BJ (cell line): ENCODE measurements around the gene RPL29. TPM values are rescaled to one million over a fixed set of nuclear protein-coding genes. Genes with fewer than 3 reads are reported as not detected.

Experiments
- CTCF ChIA-PET: fragments of 350-600 bp; formaldehyde crosslinking; extraction: SDS; loops from one replicate; lab custom pipeline; 2021; ENCODE audit warnings: antibody characterized with exemption, inconsistent platforms; lab: Yijun Ruan, JAX
- POLR2A ChIA-PET: fragments of 300-600 bp; sonication (Branson Sonifier 250); formaldehyde crosslinking; extraction: SDS; loops from one replicate; lab custom pipeline; 2021; ENCODE audit warnings: antibody characterized with exemption; lab: Charles Lee
- DNase-seq: peaks from one replicate; pipeline ENCODE4 v3.0.0-alpha.2; 2011; ENCODE audit warnings: low read depth
- H3K27me3 ChIP-seq: 2 replicates; pipeline ENCODE4 v1.6.0; 2011; ENCODE audit warnings: low read length; ENCODE audit not compliant: control insufficient read depth, insufficient read depth
- H3K36me3 ChIP-seq: 2 replicates; pipeline ENCODE4 v1.5.1; 2011; ENCODE audit warnings: low read length; ENCODE audit not compliant: control insufficient read depth, insufficient read depth
- H3K4me3 ChIP-seq: 2 replicates; pipeline ENCODE4 v1.5.1; 2011; ENCODE audit warnings: low read depth, mild to moderate bottlenecking, control low read depth, low read length
- CTCF ChIP-seq: IDR thresholded peaks from 2 replicates; pipeline ENCODE4 v1.5.1; 2011; ENCODE audit warnings: low read depth, mild to moderate bottlenecking, control low read depth, inconsistent platforms, low read length, moderate library complexity; ENCODE audit not compliant: insufficient read depth
- polyA plus RNA-seq: library from polyadenylated mRNA; depleted of rRNA; stranded (reverse); fragments of >200 nt; gene quantifications from 2 replicates; pipeline ENCODE4 v1.2.3, GENCODE V29; 2011

Gene RPL29
- polyA plus RNA-seq, 1 experiment, result 2,324 TPM

DNA sequence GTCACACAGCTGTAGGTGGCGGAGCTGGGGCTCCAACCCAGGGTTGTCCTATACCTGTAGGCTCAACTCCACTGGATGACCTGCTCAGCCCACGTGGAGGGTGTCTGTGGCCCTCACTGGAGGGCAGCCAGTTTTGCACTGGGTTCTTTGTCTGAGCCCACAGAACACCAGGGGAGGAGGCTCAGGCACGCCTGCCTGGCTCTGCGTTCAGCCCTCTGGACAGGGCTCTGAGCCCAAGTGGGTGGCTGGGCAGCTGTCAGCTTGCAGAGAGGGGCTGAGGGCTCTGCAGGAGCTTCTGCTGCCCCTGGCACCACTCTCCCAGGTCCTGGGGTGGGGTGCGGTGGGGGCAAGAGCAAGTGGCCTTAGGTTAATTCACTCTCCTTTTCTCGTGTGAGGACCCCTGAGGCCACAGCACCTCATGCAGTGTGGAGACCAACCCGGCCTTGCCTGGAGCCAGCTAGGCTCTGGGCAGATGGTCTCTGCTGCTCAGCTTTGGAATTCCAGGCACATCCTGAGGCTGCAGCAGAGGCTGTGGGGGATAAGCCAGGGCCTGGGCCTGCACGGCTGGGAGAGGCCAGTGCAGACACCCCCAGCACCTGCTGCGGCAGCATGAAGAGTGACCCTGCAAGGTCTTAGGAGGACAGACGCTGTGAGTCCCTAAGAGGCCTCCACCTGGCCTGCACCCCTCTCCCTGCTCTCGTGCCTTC lies 37.2 kb upstream of the RPL29 start:
- TF ChIP-seq CTCF, result no peak
- H3K4me3 ChIP-seq, result no peak overlapping the region
- no peak for DNase-seq
- no peaks in the 10 kb centered on the region for H3K36me3 ChIP-seq
- no peaks in the 10 kb centered on the region for H3K27me3 ChIP-seq
- ChIA-PET CTCF (interaction anchor here (0.7 to 2.0 kb wide), 5 partner anchors 8 to 1793 kb away, joined by 3 to 7 read pairs (median 3); partner anchors contain the start of gene ABHD14B), POLR2A (no interaction called here)

DNA sequence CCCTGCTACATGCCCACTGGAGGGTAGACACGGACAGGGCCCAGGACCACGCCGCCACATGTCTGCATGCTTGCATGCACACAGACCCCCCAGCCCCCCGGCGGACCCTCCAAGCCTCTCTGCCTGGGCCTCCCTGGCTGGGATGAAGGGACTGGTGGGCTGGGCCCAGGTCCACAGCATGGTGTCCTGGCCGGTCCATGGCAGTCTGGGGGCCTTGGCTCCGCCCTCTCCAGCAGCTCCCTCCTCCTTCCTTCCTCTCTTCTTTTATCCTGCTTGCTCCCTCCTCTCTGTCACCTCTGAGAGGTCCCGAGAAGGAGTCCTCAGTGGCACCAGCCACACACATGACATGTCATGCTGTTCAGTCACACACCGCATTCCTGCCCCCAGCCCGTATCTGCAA lies 36.2 kb upstream of the RPL29 start:
- ChIA-PET POLR2A (no interaction called here), CTCF (interaction anchor here (0.9 to 2.0 kb wide), 6 partner anchors 9 to 1792 kb away, joined by 3 to 7 read pairs (median 4); partner anchors contain the start of gene ABHD14B)
- no peak for TF ChIP-seq CTCF
- Histone ChIP-seq H3K27me3 (no peaks in the 10 kb centered on the region), H3K4me3 (no peak overlapping the region), H3K36me3 (no peaks in the 10 kb centered on the region)
- DNase-seq, result no peak

- Histone ChIP-seq H3K36me3 (no peaks in the 10 kb centered on the region), H3K27me3 (no peaks in the 10 kb centered on the region), H3K4me3 (no peak overlapping the region)
- no peak for DNase-seq
- POLR2A ChIA-PET, result no interaction called here
- TF ChIP-seq CTCF, result no peak
- CTCF ChIA-PET, result interaction anchor here (1.0 to 1.2 kb wide), 3 partner anchors 10 to 29 kb away, joined by 3 to 6 read pairs (median 4); no protein-coding TSS in a partner anchor
Observed at GRCh38 chr3:52030714-52031310, 35.1 kb upstream of the RPL29 start.

GRCh38 chr3:52029535-52029934 lies 33.8 kb upstream of the RPL29 start:
- H3K4me3 ChIP-seq, result no peak overlapping the region
- no peaks in the 10 kb centered on the region for H3K36me3 ChIP-seq
- CTCF ChIA-PET, result no interaction called here
- POLR2A ChIA-PET, result no interaction called here
- no peaks in the 10 kb centered on the region for H3K27me3 ChIP-seq
- no peak for DNase-seq
- TF ChIP-seq CTCF, result no peak

DNA sequence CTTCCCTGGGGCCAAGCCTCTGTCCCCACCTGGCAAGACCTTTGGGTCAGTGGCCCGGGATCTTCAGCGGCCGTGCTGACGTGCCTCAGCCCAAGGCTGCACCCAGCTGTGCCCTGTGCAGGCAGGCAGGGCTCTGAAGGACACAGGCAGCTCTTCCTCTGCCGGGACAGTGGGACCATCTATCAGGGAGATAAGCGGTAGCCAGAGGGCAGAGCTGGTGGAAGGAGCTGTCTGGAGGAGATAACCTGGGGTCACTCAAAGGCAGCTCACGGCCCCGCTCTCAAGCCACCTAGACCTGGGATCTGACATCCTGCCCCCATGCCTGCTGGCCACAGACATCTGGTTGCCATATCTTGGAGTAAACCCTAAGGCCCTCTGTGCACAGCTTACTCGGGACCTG lies 33.4 kb upstream of the RPL29 start:
- CTCF ChIA-PET, result interaction anchor here (1.6 kb wide), 1 partner anchor 94 kb away, joined by 5 read pairs; no protein-coding TSS in a partner anchor
- TF ChIP-seq CTCF, result no peak
- Histone ChIP-seq H3K36me3 (no peaks in the 10 kb centered on the region), H3K4me3 (no peak overlapping the region), H3K27me3 (no peaks in the 10 kb centered on the region)
- POLR2A ChIA-PET, result no interaction called here
- DNase-seq, result no peak
